NCI-H128 (cell line): ENCODE data around the gene HOXA1.
"Not testable (repeated sequence)": the region's sequence is repeated elsewhere in the genome, so short reads cannot be mapped to it uniquely, and the experiment has no call there.

Source experiments
- DNase-seq: peaks from one replicate; lab custom pipeline; 2025; ENCODE audit not compliant: unreplicated experiment; lab: John Stamatoyannopoulos, UW

Gene HOXA1

DNA sequence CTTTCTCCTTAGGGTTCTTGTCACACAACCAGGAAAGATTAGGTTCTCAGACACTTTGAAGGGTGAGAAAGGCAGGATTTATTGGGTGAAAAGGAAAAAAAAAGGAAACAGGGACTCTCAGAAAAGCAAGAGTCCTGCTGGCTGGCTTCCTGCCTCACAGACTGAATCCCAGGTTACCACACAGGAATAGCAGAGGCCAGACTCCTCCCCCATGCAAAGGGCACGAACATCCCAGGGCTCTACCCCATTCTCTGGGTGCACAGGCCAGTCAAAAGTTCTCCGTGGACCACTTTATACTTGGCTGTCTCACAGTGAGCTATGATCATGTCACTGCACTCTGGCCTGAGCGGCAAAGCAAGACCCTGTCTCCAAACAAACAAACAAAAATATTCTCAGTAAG, 42.6 kb downstream of the HOXA1 start:
- no peak for DNase-seq

DNA sequence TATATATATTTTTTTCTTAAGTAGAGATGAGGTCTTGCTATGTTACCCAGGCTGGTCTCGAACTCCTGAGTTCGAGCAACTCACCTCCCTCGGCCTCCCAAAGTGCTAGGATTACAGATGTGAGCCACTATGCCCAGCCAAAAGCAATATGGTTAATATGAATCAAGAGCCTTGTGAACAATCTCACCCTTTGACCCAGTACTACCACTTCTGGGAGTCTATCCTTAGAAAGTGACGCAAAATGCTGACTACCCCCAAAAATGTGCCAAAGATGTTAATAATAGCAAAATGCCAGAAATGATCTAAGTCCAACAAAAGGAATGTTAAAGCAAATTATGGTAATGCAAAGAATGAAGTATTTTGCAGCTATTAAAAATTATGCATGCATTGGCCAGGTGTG, 44.3 kb downstream of the HOXA1 start:
- DNase-seq, result no peak

DNA sequence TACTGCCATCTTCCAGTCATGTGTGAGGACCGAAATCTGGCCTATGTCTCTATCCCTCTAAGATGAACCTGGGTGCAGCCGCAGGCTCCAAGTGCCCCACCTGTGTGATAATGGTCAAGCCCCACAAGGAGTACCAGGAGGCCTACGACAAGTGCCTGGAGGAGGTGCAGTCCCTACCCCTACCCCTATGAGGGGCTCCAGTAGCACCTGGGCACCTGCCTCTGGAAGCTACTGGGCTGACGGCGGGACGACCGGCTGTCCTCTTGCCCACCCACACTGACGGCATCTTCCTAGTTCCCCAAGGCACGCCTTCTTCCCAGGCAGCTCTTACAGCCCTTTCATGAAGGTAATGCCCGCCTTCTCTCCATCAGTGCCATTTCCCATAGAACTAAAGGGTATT, 47.4 kb downstream of the HOXA1 start:
- no peak for DNase-seq

DNA sequence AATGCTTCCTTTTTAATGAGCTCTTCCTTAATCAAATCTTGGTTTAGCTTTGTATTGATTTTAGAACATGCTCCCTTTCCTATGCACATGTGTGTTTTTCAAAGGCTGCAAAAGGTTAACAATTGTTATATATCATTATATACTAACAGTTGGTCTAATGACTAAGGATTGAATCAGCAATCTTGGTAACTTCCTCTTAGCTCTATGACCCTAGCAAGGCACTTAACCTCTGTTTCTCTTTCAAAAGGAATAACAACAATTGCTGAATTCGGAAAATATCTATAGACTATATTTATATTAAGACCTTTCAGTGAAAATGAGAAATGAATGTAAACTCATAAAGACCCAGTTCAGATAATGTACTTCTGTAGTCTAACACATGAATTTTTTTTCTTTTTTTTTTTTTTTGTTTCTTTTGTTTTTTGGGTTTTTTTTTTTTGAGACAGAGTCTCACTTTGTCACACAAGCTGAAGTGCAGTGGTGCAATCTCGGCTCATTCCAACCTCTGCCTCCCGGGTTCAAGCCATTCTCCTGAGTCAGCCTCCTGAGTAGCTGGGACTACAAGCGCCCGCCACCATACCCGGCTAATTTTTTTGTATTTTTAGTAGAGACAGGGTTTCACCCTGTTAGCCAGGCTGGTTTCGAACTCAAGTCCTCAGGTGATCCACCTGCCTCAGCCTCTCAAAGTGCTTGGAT, 48.8 kb downstream of the HOXA1 start:
- DNase-seq, result no peak

DNA sequence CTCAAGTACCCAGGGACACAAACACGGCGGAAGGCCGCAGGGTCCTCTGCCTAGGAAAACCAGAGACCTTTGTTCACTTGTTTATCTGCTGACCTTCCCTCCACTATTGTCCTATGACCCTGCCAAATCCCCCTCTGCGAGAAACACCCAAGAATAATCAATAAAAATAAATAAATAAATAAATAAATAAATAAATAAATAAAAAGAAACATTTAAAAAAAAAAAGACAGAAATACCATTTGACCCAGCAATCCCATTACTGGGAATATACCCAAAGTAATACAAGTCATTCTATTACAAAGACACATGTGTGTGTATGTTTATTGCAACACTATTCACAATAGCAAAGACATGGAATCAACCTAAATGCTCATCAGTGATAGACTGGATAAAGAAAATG, 49.8 kb downstream of the HOXA1 start:
- not testable (repeated sequence) for DNase-seq

DNA sequence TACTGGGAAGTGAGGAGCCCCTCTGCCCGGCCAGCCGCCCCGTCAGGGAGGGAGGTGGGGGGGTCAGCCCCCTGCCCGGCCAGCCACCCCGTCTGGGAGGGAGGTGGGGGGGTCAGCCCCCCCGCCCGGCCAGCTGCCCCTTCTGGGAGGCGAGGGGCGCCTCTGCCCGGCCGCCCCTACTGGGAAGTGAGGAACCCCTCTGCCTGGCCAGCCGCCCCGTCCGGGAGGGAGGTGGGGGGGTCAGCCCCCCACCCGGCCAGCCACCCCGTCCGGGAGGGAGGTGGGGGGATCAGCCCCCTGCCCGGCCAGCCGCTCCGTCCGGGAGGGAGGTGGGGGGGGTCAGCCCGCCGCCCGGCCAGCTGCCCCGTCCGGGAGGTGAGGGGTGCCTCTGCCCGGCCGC, 50.7 kb downstream of the HOXA1 start:
- not testable (repeated sequence) for DNase-seq
